Renal cortical epithelial cell (primary cell): ENCODE measurements around the gene TLE3. TPM values are rescaled to one million over a fixed set of nuclear protein-coding genes. Genes with fewer than 3 reads are reported as not detected.
"Not testable (repeated sequence)": the region's sequence is repeated elsewhere in the genome, so short reads cannot be mapped to it uniquely, and the experiment has no call there.

Experiments
- DNase-seq: peaks from one replicate; pipeline ENCODE4 v3.0.0-alpha.2; 2011; ENCODE audit warnings: low read depth
- total RNA-seq: library from RNA; depleted of rRNA; stranded (reverse); fragments of >200 nt; gene quantifications from 2 replicates; pipeline ENCODE4 v1.2.3, GENCODE V29; 2014

The TLE3 gene
- total RNA-seq, 1 donor from 2014 or later: 31.4 TPM

- no peak for DNase-seq
These were observed 28.6 kb upstream of the TLE3 start for GRCh38 chr15:70126362-70126761.

- no peak for DNase-seq
These were observed 27.9 kb upstream of the TLE3 start for GRCh38 chr15:70125605-70126004.

DNA sequence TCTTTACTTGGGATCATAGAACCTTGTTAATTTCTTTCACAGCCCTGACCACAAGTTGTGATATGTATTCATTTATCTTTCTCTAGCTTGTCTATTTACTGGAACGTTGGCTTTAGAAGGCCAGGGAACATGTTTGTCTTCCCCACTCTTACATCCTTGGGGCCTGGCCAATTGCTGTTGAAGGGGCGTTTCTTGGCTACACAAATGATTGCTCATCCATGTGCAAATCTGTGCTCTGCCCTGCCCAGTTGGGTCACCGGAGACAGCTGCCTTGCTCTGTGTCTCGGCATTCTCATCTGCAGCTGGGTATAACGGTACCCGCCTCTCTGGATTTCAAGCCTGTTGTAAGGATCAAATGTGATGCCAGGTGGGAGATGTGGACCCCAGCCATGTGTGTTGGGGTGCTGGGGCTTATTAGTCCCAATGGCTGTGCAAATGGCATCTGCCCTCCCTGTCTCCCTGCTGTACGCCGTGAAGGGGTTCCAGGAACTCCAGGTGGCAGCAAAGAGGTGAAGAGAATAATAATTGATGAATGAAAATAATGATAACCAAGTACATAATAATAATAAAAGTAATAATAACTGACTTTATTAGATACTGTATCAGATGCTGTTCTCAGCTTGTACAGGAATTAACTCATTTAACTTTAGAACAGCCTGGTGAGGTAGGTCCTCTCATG is 24.0 kb upstream of the TLE3 start:
- DNase-seq: peak; percentile 65

DNA sequence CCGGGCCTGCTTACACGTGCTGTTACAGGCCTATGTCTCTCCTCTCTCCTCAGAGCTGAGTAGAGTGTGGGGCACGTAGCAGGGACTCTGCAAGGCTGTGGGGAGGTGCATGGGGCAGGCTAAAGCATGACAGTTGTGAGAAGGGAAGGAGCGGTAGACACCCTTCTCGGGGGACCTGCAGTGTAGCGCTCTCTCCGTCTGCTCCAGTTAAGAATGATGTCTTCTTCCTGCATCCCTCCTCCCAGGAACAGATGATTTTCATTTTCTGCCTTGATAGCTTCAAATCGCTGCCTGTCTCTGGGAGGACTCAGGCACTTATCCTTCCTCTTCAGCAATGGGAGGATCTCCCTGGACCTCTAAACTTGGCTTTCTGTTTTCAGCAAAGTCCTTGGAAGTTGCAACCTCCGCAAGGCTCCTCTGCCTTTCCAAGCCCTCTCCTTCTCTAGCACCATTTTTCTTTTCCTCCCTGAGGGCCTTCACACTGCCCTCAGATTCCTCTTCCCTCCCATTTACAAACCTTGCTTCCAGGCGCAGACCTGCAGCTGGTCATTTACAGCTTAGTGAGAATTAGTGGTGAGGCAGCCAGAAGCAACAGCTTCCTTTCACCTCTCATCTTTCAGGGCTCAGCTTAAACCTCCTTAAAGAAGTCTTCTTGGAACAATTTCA is 23.4 kb upstream of the TLE3 start:
- no peak for DNase-seq

GRCh38 chr15:70119911-70120508 is 22.3 kb upstream of the TLE3 start:
- no peak for DNase-seq

- DNase-seq: no peak
These were observed 20.9 kb upstream of the TLE3 start for GRCh38 chr15:70118599-70118998.

DNA sequence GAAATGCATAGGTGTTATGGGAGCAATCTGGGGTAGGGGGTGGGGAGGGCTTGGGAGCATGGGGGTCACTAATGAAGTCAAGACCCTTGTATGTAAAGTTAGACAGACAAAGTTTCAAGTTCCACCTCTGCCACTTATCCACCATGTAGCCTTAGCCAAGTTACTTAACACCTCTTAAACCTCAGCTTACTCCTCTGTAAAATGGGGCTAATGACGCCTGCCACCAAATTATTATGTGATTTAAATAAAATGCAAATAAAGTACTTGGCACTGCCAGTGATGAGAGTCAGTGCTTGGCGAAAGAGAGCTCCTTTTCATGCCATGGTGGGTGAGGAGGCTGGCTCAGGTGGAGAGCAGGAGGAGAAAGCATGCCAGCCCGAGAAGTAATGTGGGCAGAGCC is 18.6 kb upstream of the TLE3 start:
- no peak for DNase-seq

DNA sequence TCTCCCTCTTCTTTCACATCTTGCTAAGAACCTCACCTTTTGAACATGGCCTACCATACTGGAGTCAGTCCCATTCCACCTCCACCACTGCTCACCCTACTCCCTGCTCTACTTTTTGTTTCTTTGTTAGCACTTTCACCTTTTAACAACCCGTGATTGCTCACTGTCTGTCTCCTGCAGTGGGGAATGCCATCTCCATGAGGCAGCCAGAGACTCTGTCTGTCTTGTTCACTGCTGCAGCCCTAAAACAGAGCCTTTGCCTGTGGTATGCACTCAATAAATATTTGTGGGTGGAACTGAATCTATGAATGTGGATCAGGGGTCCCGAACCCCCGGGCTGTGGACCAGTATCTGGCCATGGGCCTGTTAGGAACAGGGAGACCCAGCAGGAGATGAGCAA is 16.5 kb upstream of the TLE3 start:
- DNase-seq: no peak

DNA sequence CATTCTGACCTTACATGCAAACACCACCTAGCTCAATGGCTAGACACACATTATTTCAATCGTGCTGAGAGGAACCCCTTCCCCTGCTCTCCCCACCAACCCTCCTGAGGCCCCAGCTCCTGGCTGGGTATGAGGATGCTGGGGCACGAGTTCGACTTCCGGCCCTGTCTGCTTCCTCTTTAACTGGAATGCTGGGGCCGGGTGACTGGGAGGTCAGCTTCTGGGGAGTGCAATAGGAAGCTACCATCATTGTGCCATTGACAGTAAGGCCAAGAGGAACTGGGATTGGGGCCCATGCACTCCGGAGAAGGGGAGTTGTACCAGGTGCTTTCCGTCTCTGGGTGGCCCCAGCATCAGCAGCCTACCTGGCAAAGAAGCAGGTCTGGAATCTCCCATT is 15.6 kb upstream of the TLE3 start:
- no peak for DNase-seq

GRCh38 chr15:70112572-70113303 is 15.0 kb upstream of the TLE3 start:
- not testable (repeated sequence) for DNase-seq

GRCh38 chr15:70112074-70112395 is 14.3 kb upstream of the TLE3 start:
- no peak for DNase-seq

GRCh38 chr15:70111203-70112073 is 13.7 kb upstream of the TLE3 start:
- peak; percentile 75 for DNase-seq

DNA sequence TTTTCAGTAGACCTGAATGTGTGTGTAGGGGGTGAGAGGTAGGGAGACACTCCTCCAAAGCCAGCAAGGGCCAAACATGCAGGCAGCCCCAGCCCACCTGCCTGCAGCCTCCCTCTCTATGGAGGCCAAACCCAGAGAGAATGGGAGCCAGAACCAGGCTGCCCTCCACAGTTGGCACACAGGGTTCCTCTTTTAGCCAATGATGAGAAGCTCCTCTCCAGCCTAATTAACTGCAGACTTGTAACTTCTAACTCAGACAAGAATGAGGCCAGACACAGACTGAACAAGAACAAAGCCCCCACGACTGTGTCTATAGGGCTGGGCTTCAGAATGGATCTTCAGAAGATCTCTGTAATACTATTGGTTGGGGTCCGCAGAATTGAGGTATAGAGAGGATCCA is 12.3 kb upstream of the TLE3 start:
- no peak for DNase-seq

DNA sequence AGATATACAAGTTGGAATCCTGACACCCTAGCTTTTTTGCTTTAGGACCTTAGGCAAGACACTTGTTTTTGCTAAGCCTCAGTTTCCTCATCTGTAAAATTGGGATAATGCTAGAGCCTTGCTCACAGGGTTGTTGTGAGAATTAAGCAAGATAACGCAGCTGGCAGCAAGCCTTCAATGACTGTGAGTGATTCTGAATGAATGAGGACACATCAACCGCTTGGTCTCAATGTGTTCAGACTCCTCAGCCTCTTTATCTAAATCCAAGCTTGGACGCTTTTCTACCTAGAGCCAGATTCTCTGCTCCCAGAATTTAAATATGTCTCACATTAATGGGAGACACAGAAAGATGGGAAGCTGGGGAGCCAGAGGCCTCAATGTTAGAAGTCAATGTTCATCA is 11.8 kb upstream of the TLE3 start:
- no peak for DNase-seq

DNA sequence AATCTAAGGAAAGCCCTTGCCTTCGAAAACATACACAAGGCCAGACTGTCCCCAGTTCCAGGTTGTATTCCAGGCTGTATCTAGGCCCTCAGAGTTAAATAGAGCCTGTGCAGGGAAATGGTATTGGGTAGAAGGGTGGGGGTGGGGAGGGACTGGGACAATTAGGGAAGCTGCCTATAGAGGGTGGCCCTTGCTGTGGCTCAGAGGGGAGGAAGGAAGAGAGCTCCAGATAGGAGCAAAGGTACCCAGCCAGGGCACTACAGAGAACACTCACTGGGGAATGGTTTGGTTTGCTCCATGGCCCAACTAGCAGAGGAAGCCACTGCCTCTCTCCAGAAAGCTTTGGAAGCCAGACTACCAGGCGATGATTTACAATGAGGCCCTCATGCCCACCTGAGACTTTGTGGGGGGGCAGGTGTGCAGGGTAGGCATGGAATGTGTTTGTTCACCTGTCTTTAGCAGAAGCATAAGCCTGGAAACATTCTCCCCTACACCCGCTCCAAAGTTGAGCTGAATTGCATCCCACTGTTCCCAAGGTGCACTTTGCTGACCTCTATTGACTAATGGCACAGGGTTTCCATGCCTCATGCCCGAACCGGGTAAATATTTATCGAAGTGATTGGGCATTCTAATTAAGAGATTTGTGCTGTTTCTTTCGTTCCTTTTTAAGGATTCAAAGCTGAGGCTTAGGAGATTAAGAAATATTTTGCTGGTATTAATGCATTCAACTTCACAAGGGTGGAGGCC is 6.3 kb upstream of the TLE3 start:
- DNase-seq: peak; percentile 43

- DNase-seq: no peak
These were observed 5.1 kb upstream of the TLE3 start for GRCh38 chr15:70102827-70103226.

- DNase-seq: peak; percentile 96
These were observed 3.9 kb upstream of the TLE3 start for GRCh38 chr15:70101459-70102113.

DNA sequence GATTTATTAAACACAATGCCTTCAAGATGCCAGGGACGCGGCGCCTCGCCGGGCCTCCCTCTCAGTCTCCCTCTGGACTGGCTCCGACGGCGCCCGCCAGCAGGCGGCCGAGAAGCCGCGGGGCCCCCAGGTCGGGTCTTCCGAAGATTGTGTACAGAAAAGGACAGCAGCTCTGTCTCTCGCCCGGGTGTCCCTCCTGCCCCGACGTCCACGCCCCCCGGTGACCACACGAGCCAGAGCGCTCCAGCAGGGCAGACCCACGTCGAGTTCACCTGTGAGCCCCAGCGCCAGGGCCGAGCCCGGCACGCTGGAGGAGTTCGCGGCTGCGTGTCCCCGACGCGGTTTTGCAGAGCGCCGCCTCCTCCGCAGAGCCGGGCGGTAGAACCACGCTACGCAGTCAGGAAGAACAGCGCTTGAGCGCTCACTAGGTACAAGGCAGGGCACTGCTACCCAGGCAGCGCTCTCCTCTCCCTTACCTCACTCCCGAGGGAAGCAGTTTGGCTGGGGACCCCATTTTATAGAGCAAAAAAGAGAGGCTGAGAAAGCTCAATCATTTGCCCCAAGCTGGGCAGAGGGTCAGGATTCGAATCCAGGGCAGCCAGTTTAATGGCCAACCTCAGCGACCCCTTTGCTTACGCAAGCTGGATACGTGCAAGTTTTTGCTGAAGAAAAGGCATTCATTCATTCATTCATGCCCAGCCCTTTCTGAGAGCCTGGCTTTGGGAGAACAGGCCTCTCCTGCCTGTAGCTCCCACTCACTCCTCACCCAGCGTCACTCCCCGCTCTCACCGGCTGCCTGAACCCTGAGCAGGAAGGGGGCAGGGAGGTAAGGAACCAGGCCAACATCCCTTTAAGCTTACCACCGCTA is 3.0 kb upstream of the TLE3 start:
- DNase-seq: peak; percentile 59

DNA sequence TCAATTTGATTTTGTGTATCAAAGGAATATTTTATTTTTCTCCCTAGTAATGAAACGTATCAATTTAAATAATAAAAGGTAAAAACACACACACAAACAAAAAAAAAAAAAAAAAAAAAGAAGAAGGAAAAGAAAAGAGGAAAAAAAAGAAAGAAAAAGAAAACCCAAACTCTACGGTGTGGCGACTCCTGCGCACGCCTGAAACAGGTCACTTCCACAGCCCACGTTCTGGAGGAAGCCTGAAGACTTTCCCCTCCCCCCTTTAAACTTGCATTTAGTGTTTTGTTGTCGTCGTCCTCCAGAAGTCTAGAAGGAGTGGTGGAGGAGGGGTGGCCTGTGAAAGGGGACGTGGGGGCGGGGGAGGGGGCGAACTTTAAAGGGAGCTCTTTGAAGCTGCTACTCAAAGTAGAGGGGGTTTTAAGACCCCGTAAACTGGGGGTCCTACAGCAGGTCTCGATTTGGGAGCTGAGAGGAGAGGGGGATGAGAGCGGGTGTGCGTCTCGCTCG is 2.3 kb upstream of the TLE3 start:
- peak; percentile 47 for DNase-seq
